Right atrium auricular region (tissue), 2 donors: Measurements from ENCODE around the gene SORBS2. TPM values are rescaled to one million over a fixed set of nuclear protein-coding genes. Genes with fewer than 3 reads are reported as not detected.
A peak's percentile ranks its signal among the peaks of the same experiment; 100 is the strongest.

Experiments
- DNase-seq: peaks from one replicate; pipeline ENCODE4 v3.0.0-alpha.2; 2019; ENCODE audit warnings: low spot score
- H3K27ac ChIP-seq, 2 donors: fragments of 200-600 bp; sonication (generic); 1 replicate in 1 of 2; 2 replicates in 1 of 2; pipeline ENCODE4 v1.5.1; 2016 to 2019
- H3K27me3 ChIP-seq, 2 donors: fragments of 200-600 bp; sonication (generic); one replicate each; pipeline versions ENCODE4 v1.5.1 to v1.6.0; 2017 to 2019
- H3K36me3 ChIP-seq: fragments of 200-600 bp; sonication (generic); one replicate; pipeline ENCODE4 v1.5.1; 2016
- H3K4me1 ChIP-seq, 2 donors: fragments of 200-600 bp; sonication (generic); one replicate each; pipeline versions ENCODE4 v1.5.1 to v1.6.0; 2017 to 2019
- H3K4me3 ChIP-seq, 2 donors: fragments of 200-600 bp; sonication (generic); 1 replicate in 1 of 2; 2 replicates in 1 of 2; pipeline ENCODE4 v1.5.1; 2017 to 2019; ENCODE audit warnings: mild to moderate bottlenecking in 1 of 2, moderate library complexity in 1 of 2
- H3K9me3 ChIP-seq, 2 donors: fragments of 200-600 bp; sonication (generic); one replicate each; pipeline ENCODE4 v1.5.1; 2019
- total RNA-seq, 2 donors: library from RNA; depleted of rRNA; stranded (reverse); fragments of >200 nt; gene quantifications; one replicate each; pipeline ENCODE4 v1.1.0, GENCODE V29; 2016
- TF ChIP-seq, protein P1 (sequence below), 2 donors: fragments of 200-600 bp; sonication (generic); IDR thresholded peaks; one replicate each; pipeline ENCODE4 v1.5.1; 2019; ENCODE audit warnings: antibody characterized with exemption in 2 of 2

The SORBS2 gene
- total RNA-seq, 2 donors from 2014 or later = 530 to 741 TPM

DNA sequence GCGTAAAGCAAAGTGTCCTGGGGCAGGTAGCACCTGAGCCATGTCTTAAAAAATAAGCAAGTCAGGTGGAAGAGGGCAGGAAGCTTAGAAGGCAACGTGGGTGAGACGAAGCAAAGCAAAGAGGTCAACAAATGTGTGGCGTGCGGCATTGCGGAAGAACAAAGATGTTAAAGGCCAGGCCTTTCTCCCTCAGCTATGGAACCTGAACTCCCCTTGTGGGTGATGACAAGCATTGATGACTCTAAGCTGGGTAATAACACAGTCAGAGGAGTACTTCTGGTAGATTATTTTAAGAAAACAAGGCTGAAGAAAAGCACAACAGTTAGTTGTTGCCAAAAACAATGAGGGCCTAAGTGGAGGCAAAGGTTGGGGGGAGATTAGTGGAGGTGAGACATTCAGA is 29.0 kb upstream of the SORBS2 start:
- Histone ChIP-seq H3K36me3 (no peaks in the 10 kb centered on the region), H3K27ac (peak overlapping the region; percentile 78 to 91), H3K27me3 (no peaks in the 10 kb centered on the region), H3K4me1 (peaks cover 0 to 42% of the 10 kb centered on the region in 2 donors), H3K4me3 (no peak overlapping the region), H3K9me3 (no peaks in the 10 kb centered on the region)
- TF ChIP-seq, protein P1, sequence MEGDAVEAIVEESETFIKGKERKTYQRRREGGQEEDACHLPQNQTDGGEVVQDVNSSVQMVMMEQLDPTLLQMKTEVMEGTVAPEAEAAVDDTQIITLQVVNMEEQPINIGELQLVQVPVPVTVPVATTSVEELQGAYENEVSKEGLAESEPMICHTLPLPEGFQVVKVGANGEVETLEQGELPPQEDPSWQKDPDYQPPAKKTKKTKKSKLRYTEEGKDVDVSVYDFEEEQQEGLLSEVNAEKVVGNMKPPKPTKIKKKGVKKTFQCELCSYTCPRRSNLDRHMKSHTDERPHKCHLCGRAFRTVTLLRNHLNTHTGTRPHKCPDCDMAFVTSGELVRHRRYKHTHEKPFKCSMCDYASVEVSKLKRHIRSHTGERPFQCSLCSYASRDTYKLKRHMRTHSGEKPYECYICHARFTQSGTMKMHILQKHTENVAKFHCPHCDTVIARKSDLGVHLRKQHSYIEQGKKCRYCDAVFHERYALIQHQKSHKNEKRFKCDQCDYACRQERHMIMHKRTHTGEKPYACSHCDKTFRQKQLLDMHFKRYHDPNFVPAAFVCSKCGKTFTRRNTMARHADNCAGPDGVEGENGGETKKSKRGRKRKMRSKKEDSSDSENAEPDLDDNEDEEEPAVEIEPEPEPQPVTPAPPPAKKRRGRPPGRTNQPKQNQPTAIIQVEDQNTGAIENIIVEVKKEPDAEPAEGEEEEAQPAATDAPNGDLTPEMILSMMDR (IDR thresholded peaks at IDR 0.05) = no peak
- DNase-seq = no peak

DNA sequence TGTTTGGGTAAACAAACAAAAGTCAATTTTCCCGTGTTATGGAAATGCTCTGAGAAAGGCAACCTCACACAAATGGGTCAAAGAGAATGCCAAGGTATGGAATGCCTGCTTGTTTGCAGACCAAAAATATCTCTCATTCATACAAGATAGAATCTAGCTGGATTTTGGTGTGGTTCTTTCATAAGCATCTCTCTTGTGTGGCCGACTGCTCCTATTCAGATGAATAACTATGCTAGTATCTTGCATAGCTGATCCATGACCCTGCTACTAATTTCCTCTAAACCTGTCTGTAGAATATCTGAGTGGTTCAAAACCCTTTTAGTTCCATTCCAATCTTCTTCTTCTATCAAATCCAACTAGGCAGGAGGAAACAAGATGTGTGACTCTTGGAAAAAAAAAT is 28.2 kb upstream of the SORBS2 start:
- H3K4me3 ChIP-seq = no peak overlapping the region
- H3K27ac ChIP-seq = peak overlapping the region; percentile 78 to 91
- TF ChIP-seq, protein P1 (IDR thresholded peaks at IDR 0.05) = no peak
- DNase-seq = no peak
- peaks cover 0 to 42% of the 10 kb centered on the region in 2 donors for H3K4me1 ChIP-seq
- no peaks in the 10 kb centered on the region for H3K9me3 ChIP-seq
- no peaks in the 10 kb centered on the region for H3K36me3 ChIP-seq
- no peaks in the 10 kb centered on the region for H3K27me3 ChIP-seq

- Histone ChIP-seq H3K27ac (peak overlapping the region; percentile 78 to 91), H3K4me3 (no peak overlapping the region), H3K36me3 (no peaks in the 10 kb centered on the region), H3K27me3 (no peaks in the 10 kb centered on the region), H3K9me3 (no peaks in the 10 kb centered on the region), H3K4me1 (peaks cover 0 to 42% of the 10 kb centered on the region in 2 donors)
- DNase-seq = no peak
- TF ChIP-seq, protein P1 (IDR thresholded peaks at IDR 0.05) = no peak
Measured at GRCh38 chr4:185839770-185840169, 27.8 kb upstream of the SORBS2 start.

DNA sequence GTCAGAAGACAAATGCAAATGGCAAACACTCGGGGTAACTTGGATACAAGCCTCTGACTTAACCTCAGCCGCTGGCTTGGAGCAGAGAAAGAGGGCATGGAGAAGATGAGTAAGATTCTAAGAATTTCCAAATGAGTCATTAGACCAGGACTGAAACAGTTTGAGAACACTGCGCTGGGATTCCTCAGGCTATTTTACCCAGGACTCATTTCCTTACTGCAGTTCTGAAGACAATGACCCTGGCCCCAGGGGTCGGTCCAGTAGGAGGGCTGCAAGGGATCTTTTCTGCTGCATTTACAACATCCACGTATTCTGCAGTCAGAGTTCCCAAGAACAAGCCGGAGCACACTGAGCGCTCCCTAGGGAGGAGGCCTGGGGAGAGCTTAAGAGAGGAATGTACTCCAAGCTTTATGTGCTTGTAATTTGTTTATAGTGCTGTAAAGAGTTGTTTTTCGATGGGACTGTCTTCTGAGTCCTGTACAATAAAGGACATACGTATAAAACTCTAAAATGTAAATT is 27.3 kb upstream of the SORBS2 start:
- Histone ChIP-seq H3K27me3 (no peaks in the 10 kb centered on the region), H3K4me1 (peaks cover 0 to 42% of the 10 kb centered on the region in 2 donors), H3K9me3 (no peaks in the 10 kb centered on the region), H3K4me3 (no peak overlapping the region), H3K36me3 (no peaks in the 10 kb centered on the region), H3K27ac (peak overlapping the region; percentile 78 to 91)
- TF ChIP-seq, protein P1 (IDR thresholded peaks at IDR 0.05) = no peak
- DNase-seq = no peak

- Histone ChIP-seq H3K9me3 (no peaks in the 10 kb centered on the region), H3K27ac (peak overlapping the region; percentile 78 to 91), H3K4me1 (peaks cover 0 to 42% of the 10 kb centered on the region in 2 donors), H3K4me3 (no peak overlapping the region), H3K36me3 (no peaks in the 10 kb centered on the region), H3K27me3 (no peaks in the 10 kb centered on the region)
- TF ChIP-seq, protein P1 (IDR thresholded peaks at IDR 0.05) = peak in 1 of 2 donors; percentile 28
- DNase-seq = no peak
Measured at GRCh38 chr4:185838514-185839193, 26.7 kb upstream of the SORBS2 start.
